Body of pancreas (tissue), 4 donors: ENCODE data around the gene SMTNL2.
"Not testable (repeated sequence)": the region's sequence is repeated elsewhere in the genome, so short reads cannot be mapped to it uniquely, and the experiment has no call there.

Experiments used
- POLR2A ChIP-seq, 3 donors: fragments of 450-650 bp; IDR thresholded peaks; one replicate each; pipeline ENCODE4 v1.6.1; 2016; ENCODE audit warnings: antibody characterized with exemption in 3 of 3, mild to moderate bottlenecking in 2 of 3
- TF ChIP-seq, protein P1 (sequence below), 7 experiments: fragments of 450-650 bp in 4 of 7; fragments of 200-600 bp in 3 of 7; sonication (generic) in 3 of 7; IDR thresholded peaks; one replicate each; pipeline ENCODE4 v1.5.1; 2016 to 2019; ENCODE audit warnings: antibody characterized with exemption in 7 of 7

DNA sequence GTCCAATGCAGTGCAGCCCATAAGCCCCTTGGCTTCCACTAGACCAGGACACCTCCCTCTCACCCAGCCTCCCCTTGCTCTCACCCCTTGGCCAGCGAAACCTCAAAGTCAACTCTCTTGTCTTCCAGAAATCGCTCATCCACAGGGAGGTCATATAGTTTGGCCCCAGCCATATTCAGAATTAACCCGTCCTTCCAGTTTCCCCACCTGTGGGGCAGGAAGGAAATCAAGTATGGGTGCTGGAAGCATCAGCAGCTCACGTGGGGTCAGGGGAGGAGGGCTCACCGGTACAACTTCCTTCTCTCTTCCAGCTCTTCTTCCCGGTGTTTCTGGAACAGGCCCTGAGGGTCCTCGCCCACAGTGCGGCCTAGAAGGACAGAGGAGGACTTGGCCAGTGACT, 54.4 kb downstream of the SMTNL2 start:
- TF ChIP-seq, protein P1, sequence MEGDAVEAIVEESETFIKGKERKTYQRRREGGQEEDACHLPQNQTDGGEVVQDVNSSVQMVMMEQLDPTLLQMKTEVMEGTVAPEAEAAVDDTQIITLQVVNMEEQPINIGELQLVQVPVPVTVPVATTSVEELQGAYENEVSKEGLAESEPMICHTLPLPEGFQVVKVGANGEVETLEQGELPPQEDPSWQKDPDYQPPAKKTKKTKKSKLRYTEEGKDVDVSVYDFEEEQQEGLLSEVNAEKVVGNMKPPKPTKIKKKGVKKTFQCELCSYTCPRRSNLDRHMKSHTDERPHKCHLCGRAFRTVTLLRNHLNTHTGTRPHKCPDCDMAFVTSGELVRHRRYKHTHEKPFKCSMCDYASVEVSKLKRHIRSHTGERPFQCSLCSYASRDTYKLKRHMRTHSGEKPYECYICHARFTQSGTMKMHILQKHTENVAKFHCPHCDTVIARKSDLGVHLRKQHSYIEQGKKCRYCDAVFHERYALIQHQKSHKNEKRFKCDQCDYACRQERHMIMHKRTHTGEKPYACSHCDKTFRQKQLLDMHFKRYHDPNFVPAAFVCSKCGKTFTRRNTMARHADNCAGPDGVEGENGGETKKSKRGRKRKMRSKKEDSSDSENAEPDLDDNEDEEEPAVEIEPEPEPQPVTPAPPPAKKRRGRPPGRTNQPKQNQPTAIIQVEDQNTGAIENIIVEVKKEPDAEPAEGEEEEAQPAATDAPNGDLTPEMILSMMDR (IDR thresholded peaks at IDR 0.05) = not testable (repeated sequence)
- TF ChIP-seq POLR2A (IDR thresholded peaks at IDR 0.05) = not testable (repeated sequence)
